Activated naive CD8-positive, alpha-beta T cell (primary cell): ENCODE results near the gene COBL.

Source experiments
- H3K27ac Mint-ChIP-seq: one replicate; pipeline ENCODE4 v1.8.0; 2021; ENCODE audit warnings: mixed read lengths
- H3K27me3 Mint-ChIP-seq: one replicate; pipeline ENCODE4 v1.8.0; 2021; ENCODE audit warnings: mixed read lengths
- H3K36me3 Mint-ChIP-seq: one replicate; pipeline ENCODE4 v1.8.0; 2021; ENCODE audit warnings: mixed read lengths
- H3K4me1 Mint-ChIP-seq: one replicate; pipeline ENCODE4 v1.8.0; 2021; ENCODE audit warnings: low read depth, mixed read lengths
- H3K4me3 Mint-ChIP-seq: one replicate; pipeline ENCODE4 v1.8.0; 2021; ENCODE audit warnings: mild to moderate bottlenecking, mixed read lengths
- H3K9me3 Mint-ChIP-seq: one replicate; pipeline ENCODE4 v1.8.0; 2021; ENCODE audit warnings: low read depth, mixed read lengths

Gene COBL

DNA sequence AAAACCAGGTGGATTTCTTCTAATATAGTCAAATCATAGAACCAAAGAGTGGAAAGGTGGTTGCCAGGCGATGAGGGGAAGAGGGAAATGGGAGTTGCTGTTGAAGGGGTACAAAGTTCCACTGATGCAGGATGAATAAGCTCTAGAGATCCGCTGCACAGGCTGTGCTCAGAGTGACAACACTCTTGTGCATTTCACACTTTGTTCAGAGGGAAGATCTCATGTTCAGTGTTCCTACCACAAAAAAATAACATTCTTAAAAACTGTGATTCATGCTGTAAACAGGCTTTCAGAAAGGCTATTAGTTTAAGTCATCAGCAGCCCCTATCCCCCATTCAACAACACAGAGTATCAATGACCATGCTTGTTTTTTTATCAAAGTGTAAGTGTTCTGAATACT lies 213.8 kb downstream of the COBL start:
- Mint-ChIP-seq H3K4me1 (no peaks in the 10 kb centered on the region), H3K4me3 (no peak overlapping the region), H3K27ac (no peak overlapping the region), H3K27me3 (no peaks in the 10 kb centered on the region), H3K36me3 (no peaks in the 10 kb centered on the region), H3K9me3 (peaks cover 5% of the 10 kb centered on the region)

DNA sequence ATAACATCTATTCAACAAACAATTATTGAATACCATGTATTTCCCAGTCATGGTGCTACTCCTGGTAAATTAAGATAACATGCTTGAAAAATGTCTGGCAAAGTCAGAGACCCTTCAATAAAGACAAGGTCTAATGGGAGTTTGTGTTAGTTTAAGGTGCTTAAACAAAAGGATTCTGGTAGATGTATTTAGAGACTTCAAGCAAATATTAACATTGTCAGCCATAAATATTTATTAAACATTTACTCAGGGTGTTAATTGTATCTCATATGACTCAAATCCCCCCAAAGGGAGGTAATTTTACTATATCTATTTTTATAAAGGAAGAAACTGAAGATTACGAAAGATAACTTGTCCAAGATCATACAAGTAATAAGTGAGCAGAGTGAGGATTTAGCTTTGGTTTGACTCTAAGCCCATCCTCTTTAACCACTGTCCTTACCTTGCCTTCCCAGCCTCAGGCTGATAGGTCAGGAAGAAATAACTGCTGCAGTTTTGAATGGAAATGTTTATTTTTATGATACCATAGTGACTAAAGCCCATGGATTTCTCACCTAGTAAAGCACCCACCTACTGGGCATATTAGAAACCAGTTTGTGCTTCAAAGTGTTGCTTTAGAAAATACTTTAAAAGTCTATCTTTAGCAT lies 215.4 kb downstream of the COBL start:
- no peak overlapping the region for H3K27ac Mint-ChIP-seq
- H3K27me3 Mint-ChIP-seq: no peaks in the 10 kb centered on the region
- H3K9me3 Mint-ChIP-seq: peaks cover 14% of the 10 kb centered on the region
- H3K4me3 Mint-ChIP-seq: no peak overlapping the region
- no peaks in the 10 kb centered on the region for H3K4me1 Mint-ChIP-seq
- H3K36me3 Mint-ChIP-seq: no peaks in the 10 kb centered on the region

DNA sequence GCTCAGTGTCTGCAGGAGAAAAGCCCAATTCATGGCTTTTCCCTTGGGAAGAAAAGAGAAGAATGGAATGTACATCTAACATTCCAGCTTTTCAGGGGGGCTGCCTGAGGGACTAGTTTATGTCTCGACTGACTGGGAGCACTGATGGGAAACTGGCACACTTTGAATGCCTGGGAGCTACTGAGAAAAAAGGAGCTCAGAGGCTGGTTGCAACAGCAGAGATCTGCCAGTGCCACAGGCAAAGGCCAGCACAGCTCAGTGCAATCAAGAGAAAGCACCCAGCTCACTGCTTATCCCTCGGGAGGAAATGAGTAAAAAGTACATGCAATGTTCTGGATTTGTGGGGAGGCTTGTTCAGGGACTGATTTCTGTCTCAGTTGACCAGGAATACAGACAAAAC lies 226.2 kb downstream of the COBL start:
- Mint-ChIP-seq H3K4me1 (no peaks in the 10 kb centered on the region), H3K4me3 (no peak overlapping the region), H3K9me3 (peaks cover 7% of the 10 kb centered on the region), H3K27me3 (peaks cover 7% of the 10 kb centered on the region), H3K27ac (no peak overlapping the region), H3K36me3 (peaks cover 4% of the 10 kb centered on the region)

DNA sequence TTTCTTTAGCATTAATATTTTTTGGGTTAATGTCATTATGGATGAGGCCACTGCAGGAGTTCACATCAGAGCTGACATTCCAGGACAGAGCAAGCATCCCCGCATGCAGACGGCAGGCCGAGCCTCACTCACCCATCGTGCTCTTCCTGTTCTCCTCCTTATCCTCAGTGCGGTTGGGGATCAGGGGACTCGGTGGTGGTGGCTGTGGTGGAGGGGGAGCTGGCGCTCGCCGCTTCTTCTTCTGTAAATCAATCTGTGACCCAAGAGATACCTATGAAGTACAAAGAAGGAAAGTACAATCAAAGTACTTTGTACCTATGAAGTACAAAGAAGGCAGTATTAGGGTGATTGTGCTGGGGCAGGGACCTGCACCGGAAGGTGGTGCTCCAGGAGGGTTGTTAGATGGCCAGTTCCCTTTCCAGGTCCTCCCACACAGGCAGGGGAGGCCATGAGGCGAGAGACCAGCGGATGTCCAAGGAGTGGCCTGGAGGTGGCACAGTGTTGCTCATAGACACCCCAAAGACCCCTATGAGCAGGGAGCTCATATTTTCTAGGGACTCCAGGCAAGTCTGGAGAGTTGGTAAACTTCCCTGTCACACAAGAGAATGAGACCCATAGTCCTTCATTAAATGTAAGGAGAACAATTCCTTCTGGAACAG lies 231.4 kb downstream of the COBL start:
- H3K27ac Mint-ChIP-seq: no peak overlapping the region
- H3K4me1 Mint-ChIP-seq: no peaks in the 10 kb centered on the region

DNA sequence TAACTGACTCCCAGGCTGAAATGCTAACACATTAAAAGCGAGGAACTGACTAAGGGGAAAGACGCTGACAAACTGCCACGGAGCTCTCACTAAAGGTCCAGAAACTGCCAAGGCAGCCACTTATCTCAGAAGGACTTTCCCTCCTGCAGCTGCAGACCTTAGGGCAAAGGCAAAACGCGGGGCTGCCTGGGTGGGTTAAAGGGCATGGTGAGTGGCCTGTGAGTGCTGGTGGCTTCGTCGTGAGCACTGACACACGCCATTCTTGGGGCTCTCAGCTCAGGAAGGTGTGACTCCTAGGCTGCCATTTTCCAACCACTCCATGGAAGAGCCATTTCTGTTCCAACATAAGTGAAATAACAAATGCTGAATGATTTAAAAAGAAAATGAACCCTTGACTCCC lies 232.5 kb downstream of the COBL start:
- Mint-ChIP-seq H3K9me3 (no peaks in the 10 kb centered on the region), H3K27ac (no peak overlapping the region), H3K4me1 (no peaks in the 10 kb centered on the region), H3K27me3 (peaks cover 4% of the 10 kb centered on the region), H3K36me3 (no peaks in the 10 kb centered on the region), H3K4me3 (no peak overlapping the region)

More for the DNA sequence above, 231.4 kb downstream of the COBL start:
- H3K27me3 Mint-ChIP-seq: peaks cover 4% of the 10 kb centered on the region
- H3K9me3 Mint-ChIP-seq: no peaks in the 10 kb centered on the region
- H3K4me3 Mint-ChIP-seq: no peak overlapping the region
- H3K36me3 Mint-ChIP-seq: no peaks in the 10 kb centered on the region

DNA sequence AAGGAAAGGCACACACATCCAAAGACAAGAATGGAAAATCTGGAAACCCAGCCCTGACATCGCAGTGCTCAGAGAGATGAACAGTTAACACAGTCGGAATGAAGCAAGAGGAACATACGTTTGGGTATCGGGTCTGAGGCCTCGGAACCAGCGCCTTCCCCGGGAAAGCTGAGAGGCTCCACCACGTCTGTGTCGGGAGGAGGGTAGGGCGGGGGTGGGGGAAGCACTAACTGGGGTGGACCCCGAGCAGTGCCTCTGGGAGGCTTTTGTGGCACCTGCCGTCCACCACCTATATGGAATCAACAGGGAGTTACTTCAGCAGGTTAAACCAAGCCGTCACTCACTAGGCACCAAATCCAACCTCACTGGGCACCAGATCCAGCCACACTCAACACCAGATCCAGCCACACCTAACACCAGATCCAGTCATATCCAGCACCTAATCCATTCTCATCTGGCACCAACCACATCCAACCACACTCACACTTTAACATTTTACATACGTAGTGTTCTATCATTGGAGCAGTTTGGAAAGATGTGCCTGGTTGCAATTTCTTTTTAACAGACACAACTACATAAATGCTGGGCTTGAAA lies 233.6 kb downstream of the COBL start:
- Mint-ChIP-seq H3K9me3 (no peaks in the 10 kb centered on the region), H3K27me3 (peaks cover 2% of the 10 kb centered on the region), H3K27ac (no peak overlapping the region), H3K4me3 (no peak overlapping the region), H3K4me1 (no peaks in the 10 kb centered on the region), H3K36me3 (no peaks in the 10 kb centered on the region)

DNA sequence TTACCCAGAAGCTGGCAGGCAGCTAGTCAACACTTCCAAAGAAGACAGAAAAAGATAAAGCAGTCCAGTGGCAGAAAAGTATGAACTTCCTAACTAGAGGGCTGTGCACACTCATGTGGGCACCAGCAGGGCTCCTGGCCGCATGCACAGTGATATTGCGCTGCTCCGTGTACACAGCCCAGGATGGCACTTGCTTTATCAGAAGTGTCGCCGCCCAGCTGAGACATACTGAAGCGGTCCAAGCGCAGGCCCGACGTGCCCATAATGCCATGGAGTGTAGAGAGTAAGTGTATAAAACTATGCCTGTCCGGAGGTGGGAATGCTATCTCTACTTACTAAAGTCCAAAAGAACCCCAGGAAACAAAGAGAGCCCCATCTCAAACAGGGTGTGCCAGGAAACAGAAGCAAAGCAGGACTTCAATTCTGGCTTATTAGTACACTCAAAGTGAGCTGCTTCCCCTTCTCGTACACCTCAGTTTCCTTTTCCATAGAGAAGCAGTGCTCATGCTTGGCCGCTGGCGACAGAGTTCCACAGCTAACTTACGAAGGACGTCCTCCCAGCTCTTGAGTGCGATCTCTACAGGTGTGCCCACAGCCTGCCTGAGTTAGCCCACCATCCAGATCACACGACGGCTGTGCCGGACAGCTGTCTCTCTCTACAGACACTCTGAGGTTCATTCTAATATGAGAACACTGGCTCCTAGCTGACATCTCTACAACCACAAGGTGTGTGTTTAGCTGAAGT lies 234.3 kb downstream of the COBL start:
- Mint-ChIP-seq H3K27ac (no peak overlapping the region), H3K27me3 (peaks cover 2% of the 10 kb centered on the region), H3K4me3 (no peak overlapping the region), H3K36me3 (no peaks in the 10 kb centered on the region), H3K4me1 (no peaks in the 10 kb centered on the region), H3K9me3 (no peaks in the 10 kb centered on the region)

DNA sequence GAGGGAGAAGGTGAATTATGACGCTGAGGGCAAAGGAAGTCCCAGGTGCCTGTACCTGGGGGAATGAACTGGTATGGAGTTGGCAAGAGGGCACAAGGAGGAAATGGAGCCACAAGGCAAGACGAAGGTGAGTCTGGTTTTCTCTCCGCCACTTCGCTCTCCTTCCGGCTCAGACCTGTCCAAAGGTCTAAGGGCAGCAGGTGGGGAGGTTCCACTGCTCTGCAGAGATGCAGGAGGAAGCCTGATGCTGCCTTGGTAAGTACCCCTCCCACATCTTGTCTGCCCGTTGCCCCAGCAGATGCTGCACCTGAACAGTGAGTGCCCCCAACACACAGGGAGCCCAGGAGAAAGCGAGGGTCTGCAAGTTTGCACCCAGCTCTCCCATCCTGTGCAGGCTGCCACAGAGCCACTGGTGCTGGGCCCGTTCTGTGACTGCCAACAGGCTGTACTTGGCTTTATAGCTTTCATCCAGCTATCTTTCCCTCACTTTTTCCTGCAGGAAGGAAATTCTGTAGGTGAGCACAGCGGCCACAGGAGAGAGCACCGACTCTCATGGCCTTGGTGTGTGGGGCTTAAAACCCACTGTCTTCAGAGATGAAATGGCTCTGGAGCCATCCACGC lies 235.2 kb downstream of the COBL start:
- Mint-ChIP-seq H3K27ac (no peak overlapping the region), H3K27me3 (peaks cover 2% of the 10 kb centered on the region), H3K4me1 (no peaks in the 10 kb centered on the region), H3K36me3 (no peaks in the 10 kb centered on the region), H3K9me3 (no peaks in the 10 kb centered on the region), H3K4me3 (no peak overlapping the region)

DNA sequence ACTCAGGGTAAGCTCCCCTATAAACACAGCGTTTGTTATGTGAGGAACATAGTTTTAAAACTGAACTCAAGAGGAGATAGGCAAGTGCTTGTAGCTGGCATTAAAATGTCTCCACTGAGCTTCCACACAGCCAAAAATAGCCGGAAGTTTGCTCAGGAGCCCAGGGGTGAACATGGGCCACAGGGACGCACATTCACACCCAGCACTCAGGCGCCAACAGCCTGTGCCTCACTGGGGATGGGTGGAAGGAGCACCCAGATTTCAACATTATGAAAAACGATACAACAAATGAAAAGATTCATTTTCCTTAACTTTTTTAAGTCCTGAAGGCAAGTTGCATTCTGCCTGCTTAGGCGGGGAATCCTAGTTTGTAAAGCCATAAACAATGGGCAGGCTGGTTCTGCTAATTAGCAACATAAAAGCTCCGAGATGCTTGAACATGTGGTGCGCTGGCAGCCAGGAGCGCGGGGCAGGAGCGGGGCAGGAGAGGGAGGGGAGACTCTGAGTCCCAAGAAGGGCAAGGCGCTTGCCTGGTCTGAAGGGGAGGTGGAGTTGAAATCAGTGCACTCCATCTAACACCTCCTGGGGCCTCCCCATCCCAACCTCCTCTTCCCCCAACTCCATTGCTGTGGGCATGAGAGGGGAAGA lies 235.9 kb downstream of the COBL start:
- no peaks in the 10 kb centered on the region for H3K9me3 Mint-ChIP-seq
- no peak overlapping the region for H3K4me3 Mint-ChIP-seq
- H3K27me3 Mint-ChIP-seq: peaks cover 2% of the 10 kb centered on the region
- H3K36me3 Mint-ChIP-seq: no peaks in the 10 kb centered on the region
- H3K4me1 Mint-ChIP-seq: no peaks in the 10 kb centered on the region
- H3K27ac Mint-ChIP-seq: no peak overlapping the region

DNA sequence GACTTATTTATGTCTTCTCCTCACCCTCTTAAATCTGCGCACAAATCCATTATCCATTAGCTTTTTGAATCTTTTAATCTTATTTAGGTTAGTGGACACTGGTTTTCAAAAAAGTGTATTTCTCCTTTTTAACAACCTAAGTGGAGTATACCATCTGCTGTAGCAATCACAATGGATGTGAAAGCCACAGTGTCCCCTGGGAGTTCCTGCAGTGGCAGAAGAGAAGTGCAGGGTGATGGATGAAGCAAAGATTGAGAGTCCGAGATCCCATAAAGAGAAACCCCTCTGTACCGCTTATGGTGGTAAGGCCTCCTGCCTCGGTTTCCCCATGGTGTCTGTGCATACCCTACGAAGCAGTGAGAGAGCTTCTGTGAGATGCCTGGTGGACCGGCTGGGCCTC lies 236.4 kb downstream of the COBL start:
- Mint-ChIP-seq H3K27me3 (peaks cover 2% of the 10 kb centered on the region), H3K4me3 (no peak overlapping the region), H3K27ac (no peak overlapping the region), H3K4me1 (no peaks in the 10 kb centered on the region), H3K9me3 (no peaks in the 10 kb centered on the region), H3K36me3 (no peaks in the 10 kb centered on the region)

DNA sequence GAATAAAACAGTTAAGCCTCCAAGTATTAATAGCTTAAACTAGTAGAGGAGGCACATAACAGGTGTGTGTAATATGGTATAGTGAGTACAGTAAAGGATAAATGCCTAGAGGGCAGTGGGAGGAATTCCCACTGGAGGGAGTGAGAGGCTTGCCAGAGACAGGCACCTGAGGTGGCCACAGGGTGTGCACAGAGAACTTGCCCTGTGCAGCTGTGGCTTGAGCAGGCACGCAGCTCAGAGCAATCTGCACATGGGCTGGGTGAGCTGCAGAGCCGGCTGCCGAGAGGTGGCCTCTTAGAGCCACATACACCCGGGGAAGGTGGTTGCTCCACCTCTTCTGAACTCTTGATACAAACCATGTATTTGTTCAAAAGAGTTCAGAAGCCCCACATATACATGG lies 237.1 kb downstream of the COBL start:
- H3K27ac Mint-ChIP-seq: no peak overlapping the region
- no peaks in the 10 kb centered on the region for H3K9me3 Mint-ChIP-seq
- H3K36me3 Mint-ChIP-seq: no peaks in the 10 kb centered on the region
- H3K27me3 Mint-ChIP-seq: peaks cover 2% of the 10 kb centered on the region
- no peak overlapping the region for H3K4me3 Mint-ChIP-seq
- H3K4me1 Mint-ChIP-seq: no peaks in the 10 kb centered on the region

DNA sequence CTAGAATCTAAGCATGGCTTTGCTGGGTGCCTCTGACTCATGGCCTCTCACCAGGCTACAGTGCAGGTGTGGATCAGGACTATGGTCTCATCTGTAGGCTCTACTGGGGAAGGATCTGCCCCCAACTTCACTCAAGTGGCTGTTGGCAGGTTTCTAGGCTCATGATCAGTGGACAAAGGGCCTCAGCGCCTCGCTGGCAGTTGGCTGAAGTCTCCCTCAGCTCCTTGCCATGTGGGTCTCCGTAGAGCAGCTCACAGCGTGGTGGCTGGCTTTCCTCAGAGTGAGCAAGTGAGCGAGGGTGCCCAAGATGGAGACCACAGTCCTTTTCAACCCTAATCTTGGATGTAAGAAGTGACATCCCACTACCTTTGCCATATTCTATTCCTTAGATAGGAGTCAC lies 238.0 kb downstream of the COBL start:
- H3K4me1 Mint-ChIP-seq: no peaks in the 10 kb centered on the region
- H3K27ac Mint-ChIP-seq: no peak overlapping the region
- H3K4me3 Mint-ChIP-seq: no peak overlapping the region
- H3K9me3 Mint-ChIP-seq: no peaks in the 10 kb centered on the region
- H3K27me3 Mint-ChIP-seq: peaks cover 2% of the 10 kb centered on the region
- no peaks in the 10 kb centered on the region for H3K36me3 Mint-ChIP-seq

DNA sequence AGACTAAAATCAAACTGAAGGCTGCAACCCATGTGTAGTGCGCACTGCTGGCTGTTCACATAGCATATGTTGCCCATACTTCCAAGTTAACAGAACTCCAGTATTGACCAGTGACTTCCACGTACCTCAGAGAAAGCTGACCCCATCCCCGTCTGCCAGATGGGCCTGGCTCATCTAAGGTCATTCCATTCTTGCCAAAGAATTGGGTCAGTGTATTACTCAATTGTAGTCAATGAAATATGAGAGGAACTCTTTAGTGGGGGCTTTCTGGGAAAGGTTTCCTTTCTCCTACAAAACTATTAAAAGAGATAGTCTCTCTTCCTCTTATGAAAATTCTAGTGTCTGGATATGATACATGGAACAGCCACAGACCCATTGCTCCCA lies 238.6 kb downstream of the COBL start:
- Mint-ChIP-seq H3K4me1 (no peaks in the 10 kb centered on the region), H3K4me3 (no peak overlapping the region), H3K27me3 (peaks cover 2% of the 10 kb centered on the region), H3K36me3 (no peaks in the 10 kb centered on the region), H3K9me3 (no peaks in the 10 kb centered on the region), H3K27ac (no peak overlapping the region)

DNA sequence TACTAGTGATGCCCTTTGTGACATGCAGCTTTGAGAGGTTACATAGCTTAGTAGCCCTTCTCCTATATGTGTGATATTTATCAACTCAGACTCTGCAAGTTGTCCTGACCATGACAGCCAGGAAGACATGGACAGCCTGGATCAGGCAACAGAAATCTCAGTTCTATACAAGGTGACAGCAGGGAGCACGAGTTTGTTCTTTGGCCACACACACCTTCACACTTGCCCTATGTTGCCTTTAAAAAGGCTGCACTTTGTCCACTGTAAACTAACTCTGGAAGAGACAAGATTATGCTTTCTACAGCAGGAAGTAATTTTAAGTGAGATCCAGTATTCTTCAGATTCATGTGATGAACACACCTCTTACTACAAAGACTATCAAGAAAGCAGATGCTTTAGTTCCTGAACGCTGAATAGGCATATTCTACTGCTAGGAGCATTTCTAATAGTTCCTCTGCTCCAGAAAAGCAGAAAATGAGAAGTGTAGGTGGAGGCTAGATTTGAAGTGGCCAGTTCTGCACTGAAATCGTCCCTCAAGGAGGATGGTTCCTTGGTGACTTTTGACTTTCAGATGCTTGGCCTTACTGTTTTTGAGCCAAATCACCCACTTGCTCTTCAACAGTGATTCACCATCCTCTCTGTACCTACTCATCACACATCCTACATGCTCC lies 239.2 kb downstream of the COBL start:
- H3K9me3 Mint-ChIP-seq: no peaks in the 10 kb centered on the region
- H3K36me3 Mint-ChIP-seq: no peaks in the 10 kb centered on the region
- H3K4me1 Mint-ChIP-seq: no peaks in the 10 kb centered on the region
- H3K4me3 Mint-ChIP-seq: no peak overlapping the region
- no peaks in the 10 kb centered on the region for H3K27me3 Mint-ChIP-seq
- H3K27ac Mint-ChIP-seq: no peak overlapping the region
